Fibroblast of skin of left biceps (primary cell): ENCODE data around the gene RP9.

Source experiments
- DNase-seq, 2 experiments: peaks; one replicate each; pipeline ENCODE4 v3.0.0-alpha.2; 2013; ENCODE audit warnings: low read depth in 2 of 2

Gene RP9

GRCh38 chr7:33062782-33063443 is 46.3 kb downstream of the RP9 start:
- DNase-seq: peak; percentile 87 to 88

GRCh38 chr7:33062023-33062781 is 47.0 kb downstream of the RP9 start, which contains the start of gene NT5C3A:
Gene NT5C3A (minus strand): TSS chr7:33062776. CDS start chr7:33062705, 71 bp downstream.
- no peak for DNase-seq

- DNase-seq: no peak
Measured at GRCh38 chr7:33061282-33061937, 47.8 kb downstream of the RP9 start.

GRCh38 chr7:33059635-33060034 is 49.6 kb downstream of the RP9 start:
- no peak for DNase-seq

GRCh38 chr7:33055158-33055557 is 54.0 kb downstream of the RP9 start:
- no peak for DNase-seq

- DNase-seq: no peak
Measured at GRCh38 chr7:33054261-33054964, 54.8 kb downstream of the RP9 start.

GRCh38 chr7:33053721-33054120 is 55.5 kb downstream of the RP9 start:
- no peak for DNase-seq

- peak in 1 of 2 experiments; percentile 20 for DNase-seq
Measured at GRCh38 chr7:33050535-33051318, 58.5 kb downstream of the RP9 start.

GRCh38 chr7:33048704-33049103 is 60.5 kb downstream of the RP9 start:
- no peak for DNase-seq

GRCh38 chr7:33048257-33048656 is 60.9 kb downstream of the RP9 start:
- DNase-seq: no peak

GRCh38 chr7:33044986-33045385 is 64.2 kb downstream of the RP9 start:
- DNase-seq: peak in 1 of 2 experiments; percentile 13
